HepG2 (cell line): ENCODE measurements around the gene LOC128125822.

Experiments used
- EEA1 ChIP-seq: sonication (generic); formaldehyde crosslinking; IDR thresholded peaks from 2 replicates; pipeline ENCODE4 v1.5.1; 2020; ENCODE audit warnings: mild to moderate bottlenecking, missing genetic modification reagents, borderline replicate concordance
- MTF2 ChIP-seq: sonication (generic); formaldehyde crosslinking; IDR thresholded peaks from 2 replicates; pipeline ENCODE4 v1.5.0; 2020; ENCODE audit warnings: missing genetic modification reagents, borderline replicate concordance
- NCOA5 ChIP-seq: sonication (generic); formaldehyde crosslinking; IDR thresholded peaks from 2 replicates; pipeline ENCODE4 v1.4.0; 2020; ENCODE audit warnings: missing genetic modification reagents
- POGZ ChIP-seq: sonication (generic); formaldehyde crosslinking; IDR thresholded peaks from 2 replicates; pipeline ENCODE4 v1.4.0; 2020; ENCODE audit warnings: mild to moderate bottlenecking, missing genetic modification reagents
- POLR2AphosphoS2 ChIP-seq: IDR thresholded peaks from 2 replicates; pipeline ENCODE4 v1.6.1; 2011; ENCODE audit warnings: low read depth, low read length, improper control_type of control experiment
- ZMYM3 ChIP-seq: sonication (generic); formaldehyde crosslinking; IDR thresholded peaks from 2 replicates; pipeline ENCODE4 v1.5.1; 2020; ENCODE audit warnings: mild to moderate bottlenecking, missing genetic modification reagents
- ZNF264 ChIP-seq: sonication (generic); formaldehyde crosslinking; IDR thresholded peaks from 2 replicates; pipeline ENCODE4 v1.4.0; 2020; ENCODE audit warnings: missing genetic modification reagents
- ZNF367 ChIP-seq: sonication (generic); formaldehyde crosslinking; IDR thresholded peaks from 2 replicates; pipeline ENCODE4 v1.4.0; 2020; ENCODE audit warnings: missing genetic modification reagents, borderline replicate concordance
- ZNF543 ChIP-seq: sonication (generic); formaldehyde crosslinking; IDR thresholded peaks from 2 replicates; pipeline ENCODE4 v1.4.0; 2020; ENCODE audit warnings: mild to moderate bottlenecking, missing genetic modification reagents
- TF ChIP-seq, protein P1 (sequence below): sonication (generic); formaldehyde crosslinking; IDR thresholded peaks from 2 replicates; pipeline ENCODE4 v1.5.1; 2020; ENCODE audit warnings: mild to moderate bottlenecking, missing genetic modification reagents, moderate library complexity
- TF ChIP-seq, protein P2 (sequence below): sonication (generic); formaldehyde crosslinking; IDR thresholded peaks from 2 replicates; pipeline ENCODE4 v1.9.0; 2021; ENCODE audit warnings: missing genetic modification reagents, borderline replicate concordance
- TF ChIP-seq, protein P3 (sequence below): sonication (generic); formaldehyde crosslinking; IDR thresholded peaks from 2 replicates; pipeline ENCODE4 v1.4.0; 2020; ENCODE audit warnings: mild to moderate bottlenecking, missing genetic modification reagents
- TF ChIP-seq, protein P4 (sequence below): sonication (generic); formaldehyde crosslinking; IDR thresholded peaks from 2 replicates; pipeline ENCODE4 v1.9.0; 2021; ENCODE audit warnings: missing genetic modification reagents, borderline replicate concordance

LOC128125822 gene

DNA sequence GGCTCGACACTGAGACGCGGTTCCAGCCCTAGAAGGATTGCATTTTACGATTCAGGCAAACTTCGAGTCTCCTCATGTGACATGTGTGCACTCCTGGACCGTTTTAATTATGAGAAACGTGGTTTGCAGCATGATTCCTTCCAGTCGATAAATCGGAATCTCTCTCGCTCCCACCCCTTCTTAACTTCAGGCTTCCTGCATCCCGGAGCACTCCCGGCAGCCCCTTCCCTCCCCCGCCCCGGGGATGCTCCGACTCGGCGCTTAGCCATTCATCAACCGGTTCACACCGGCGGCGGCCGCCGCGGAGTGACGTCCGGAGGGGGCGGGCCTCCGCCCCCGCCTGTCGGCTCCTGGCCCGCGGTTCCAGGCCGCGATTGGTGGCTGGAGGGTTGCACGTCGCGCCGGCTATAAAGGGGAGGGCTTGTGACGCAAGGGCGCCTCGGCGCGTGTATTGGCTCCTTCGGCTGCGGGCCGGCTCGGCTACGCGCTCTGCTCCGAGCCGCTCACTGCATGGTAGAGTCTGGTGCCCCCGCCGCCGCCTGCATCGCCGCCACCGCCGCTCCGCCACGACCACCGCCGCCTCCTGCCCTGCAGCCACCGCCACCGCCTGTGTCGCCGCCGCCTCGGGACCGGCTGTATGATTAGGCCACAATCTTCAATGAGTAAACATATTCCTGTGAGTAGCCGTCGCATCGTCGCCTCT is at the start of gene LOC128125822, which contains the start of gene PTP4A1 (continued):
- peak; percentile 95 for TF ChIP-seq POGZ (CRISPR knock-in tag)
- TF ChIP-seq NCOA5 (CRISPR knock-in tag) = no peak
- no peak for TF ChIP-seq ZNF264
- TF ChIP-seq, protein P1, sequence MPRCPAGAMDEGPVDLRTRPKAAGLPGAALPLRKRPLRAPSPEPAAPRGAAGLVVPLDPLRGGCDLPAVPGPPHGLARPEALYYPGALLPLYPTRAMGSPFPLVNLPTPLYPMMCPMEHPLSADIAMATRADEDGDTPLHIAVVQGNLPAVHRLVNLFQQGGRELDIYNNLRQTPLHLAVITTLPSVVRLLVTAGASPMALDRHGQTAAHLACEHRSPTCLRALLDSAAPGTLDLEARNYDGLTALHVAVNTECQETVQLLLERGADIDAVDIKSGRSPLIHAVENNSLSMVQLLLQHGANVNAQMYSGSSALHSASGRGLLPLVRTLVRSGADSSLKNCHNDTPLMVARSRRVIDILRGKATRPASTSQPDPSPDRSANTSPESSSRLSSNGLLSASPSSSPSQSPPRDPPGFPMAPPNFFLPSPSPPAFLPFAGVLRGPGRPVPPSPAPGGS = no peak
- TF ChIP-seq, protein P2, sequence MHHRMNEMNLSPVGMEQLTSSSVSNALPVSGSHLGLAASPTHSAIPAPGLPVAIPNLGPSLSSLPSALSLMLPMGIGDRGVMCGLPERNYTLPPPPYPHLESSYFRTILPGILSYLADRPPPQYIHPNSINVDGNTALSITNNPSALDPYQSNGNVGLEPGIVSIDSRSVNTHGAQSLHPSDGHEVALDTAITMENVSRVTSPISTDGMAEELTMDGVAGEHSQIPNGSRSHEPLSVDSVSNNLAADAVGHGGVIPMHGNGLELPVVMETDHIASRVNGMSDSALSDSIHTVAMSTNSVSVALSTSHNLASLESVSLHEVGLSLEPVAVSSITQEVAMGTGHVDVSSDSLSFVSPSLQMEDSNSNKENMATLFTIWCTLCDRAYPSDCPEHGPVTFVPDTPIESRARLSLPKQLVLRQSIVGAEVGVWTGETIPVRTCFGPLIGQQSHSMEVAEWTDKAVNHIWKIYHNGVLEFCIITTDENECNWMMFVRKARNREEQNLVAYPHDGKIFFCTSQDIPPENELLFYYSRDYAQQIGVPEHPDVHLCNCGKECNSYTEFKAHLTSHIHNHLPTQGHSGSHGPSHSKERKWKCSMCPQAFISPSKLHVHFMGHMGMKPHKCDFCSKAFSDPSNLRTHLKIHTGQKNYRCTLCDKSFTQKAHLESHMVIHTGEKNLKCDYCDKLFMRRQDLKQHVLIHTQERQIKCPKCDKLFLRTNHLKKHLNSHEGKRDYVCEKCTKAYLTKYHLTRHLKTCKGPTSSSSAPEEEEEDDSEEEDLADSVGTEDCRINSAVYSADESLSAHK = 0 out of 2 replicates have a peak, but pooled peaks have one; percentile 49
- peak; percentile 45 for TF ChIP-seq EEA1 (CRISPR knock-in tag)
- no peak for TF ChIP-seq POLR2AphosphoS2
- TF ChIP-seq ZNF367 (CRISPR knock-in tag) = no peak
- no peak; the same call in none of the 2 replicates for TF ChIP-seq ZNF543
- TF ChIP-seq ZMYM3 (CRISPR knock-in tag) = no peak
- TF ChIP-seq, protein P3, sequence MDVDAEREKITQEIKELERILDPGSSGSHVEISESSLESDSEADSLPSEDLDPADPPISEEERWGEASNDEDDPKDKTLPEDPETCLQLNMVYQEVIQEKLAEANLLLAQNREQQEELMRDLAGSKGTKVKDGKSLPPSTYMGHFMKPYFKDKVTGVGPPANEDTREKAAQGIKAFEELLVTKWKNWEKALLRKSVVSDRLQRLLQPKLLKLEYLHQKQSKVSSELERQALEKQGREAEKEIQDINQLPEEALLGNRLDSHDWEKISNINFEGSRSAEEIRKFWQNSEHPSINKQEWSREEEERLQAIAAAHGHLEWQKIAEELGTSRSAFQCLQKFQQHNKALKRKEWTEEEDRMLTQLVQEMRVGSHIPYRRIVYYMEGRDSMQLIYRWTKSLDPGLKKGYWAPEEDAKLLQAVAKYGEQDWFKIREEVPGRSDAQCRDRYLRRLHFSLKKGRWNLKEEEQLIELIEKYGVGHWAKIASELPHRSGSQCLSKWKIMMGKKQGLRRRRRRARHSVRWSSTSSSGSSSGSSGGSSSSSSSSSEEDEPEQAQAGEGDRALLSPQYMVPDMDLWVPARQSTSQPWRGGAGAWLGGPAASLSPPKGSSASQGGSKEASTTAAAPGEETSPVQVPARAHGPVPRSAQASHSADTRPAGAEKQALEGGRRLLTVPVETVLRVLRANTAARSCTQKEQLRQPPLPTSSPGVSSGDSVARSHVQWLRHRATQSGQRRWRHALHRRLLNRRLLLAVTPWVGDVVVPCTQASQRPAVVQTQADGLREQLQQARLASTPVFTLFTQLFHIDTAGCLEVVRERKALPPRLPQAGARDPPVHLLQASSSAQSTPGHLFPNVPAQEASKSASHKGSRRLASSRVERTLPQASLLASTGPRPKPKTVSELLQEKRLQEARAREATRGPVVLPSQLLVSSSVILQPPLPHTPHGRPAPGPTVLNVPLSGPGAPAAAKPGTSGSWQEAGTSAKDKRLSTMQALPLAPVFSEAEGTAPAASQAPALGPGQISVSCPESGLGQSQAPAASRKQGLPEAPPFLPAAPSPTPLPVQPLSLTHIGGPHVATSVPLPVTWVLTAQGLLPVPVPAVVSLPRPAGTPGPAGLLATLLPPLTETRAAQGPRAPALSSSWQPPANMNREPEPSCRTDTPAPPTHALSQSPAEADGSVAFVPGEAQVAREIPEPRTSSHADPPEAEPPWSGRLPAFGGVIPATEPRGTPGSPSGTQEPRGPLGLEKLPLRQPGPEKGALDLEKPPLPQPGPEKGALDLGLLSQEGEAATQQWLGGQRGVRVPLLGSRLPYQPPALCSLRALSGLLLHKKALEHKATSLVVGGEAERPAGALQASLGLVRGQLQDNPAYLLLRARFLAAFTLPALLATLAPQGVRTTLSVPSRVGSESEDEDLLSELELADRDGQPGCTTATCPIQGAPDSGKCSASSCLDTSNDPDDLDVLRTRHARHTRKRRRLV = no peak; the same call in 1 of the 2 replicates
- peak; percentile 74; the same call in 1 of the 2 replicates for TF ChIP-seq MTF2 (CRISPR knock-in tag)
- TF ChIP-seq, protein P4, sequence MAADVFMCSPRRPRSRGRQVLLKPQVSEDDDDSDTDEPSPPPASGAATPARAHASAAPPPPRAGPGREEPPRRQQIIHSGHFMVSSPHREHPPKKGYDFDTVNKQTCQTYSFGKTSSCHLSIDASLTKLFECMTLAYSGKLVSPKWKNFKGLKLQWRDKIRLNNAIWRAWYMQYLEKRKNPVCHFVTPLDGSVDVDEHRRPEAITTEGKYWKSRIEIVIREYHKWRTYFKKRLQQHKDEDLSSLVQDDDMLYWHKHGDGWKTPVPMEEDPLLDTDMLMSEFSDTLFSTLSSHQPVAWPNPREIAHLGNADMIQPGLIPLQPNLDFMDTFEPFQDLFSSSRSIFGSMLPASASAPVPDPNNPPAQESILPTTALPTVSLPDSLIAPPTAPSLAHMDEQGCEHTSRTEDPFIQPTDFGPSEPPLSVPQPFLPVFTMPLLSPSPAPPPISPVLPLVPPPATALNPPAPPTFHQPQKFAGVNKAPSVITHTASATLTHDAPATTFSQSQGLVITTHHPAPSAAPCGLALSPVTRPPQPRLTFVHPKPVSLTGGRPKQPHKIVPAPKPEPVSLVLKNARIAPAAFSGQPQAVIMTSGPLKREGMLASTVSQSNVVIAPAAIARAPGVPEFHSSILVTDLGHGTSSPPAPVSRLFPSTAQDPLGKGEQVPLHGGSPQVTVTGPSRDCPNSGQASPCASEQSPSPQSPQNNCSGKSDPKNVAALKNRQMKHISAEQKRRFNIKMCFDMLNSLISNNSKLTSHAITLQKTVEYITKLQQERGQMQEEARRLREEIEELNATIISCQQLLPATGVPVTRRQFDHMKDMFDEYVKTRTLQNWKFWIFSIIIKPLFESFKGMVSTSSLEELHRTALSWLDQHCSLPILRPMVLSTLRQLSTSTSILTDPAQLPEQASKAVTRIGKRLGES (CRISPR knock-in tag) = no peak
